ENCODE data around the gene ST3GAL6.

ST3GAL6 gene

GRCh38 chr3:98731720-98732285 lies 31.3 kb upstream of the ST3GAL6 start:
- TF ChIP-seq CTCF (IDR thresholded peaks at IDR 0.05; ENCODE audit: low read depth, low read length): no peak
- H3K9me3 ChIP-seq: no peaks in the 10 kb centered on the region
- peaks cover 5% of the 10 kb centered on the region; the same call in 1 of the 2 replicates for H3K36me3 ChIP-seq
- H3K4me1 ChIP-seq: peaks cover 12% of the 10 kb centered on the region
- H3K27me3 ChIP-seq: no peaks in the 10 kb centered on the region
- peak overlapping the region; percentile 98 for H3K4me3 ChIP-seq (ENCODE audit: low read depth, low read length)
- no peak for DNase-seq

GRCh38 chr3:98732286-98733052 lies 30.7 kb upstream of the ST3GAL6 start:
- Histone ChIP-seq H3K4me3 (ENCODE audit: low read depth, low read length) (peak overlapping the region; percentile 98), H3K9me3 (no peaks in the 10 kb centered on the region), H3K4me1 (peaks cover 12% of the 10 kb centered on the region), H3K27me3 (no peaks in the 10 kb centered on the region), H3K36me3 (peaks cover 10% of the 10 kb centered on the region)
- peak; percentile 79 for DNase-seq
- no peak for TF ChIP-seq CTCF (IDR thresholded peaks at IDR 0.05; ENCODE audit: low read depth, low read length)

- DNase-seq: peak; percentile 74
- peak overlapping the region; percentile 98 for H3K4me3 ChIP-seq (ENCODE audit: low read depth, low read length)
- H3K9me3 ChIP-seq: no peaks in the 10 kb centered on the region
These were observed 29.9 kb upstream of the ST3GAL6 start for GRCh38 chr3:98733053-98733811.

GRCh38 chr3:98733812-98734281 lies 29.3 kb upstream of the ST3GAL6 start:
- peak overlapping the region; percentile 98 for H3K4me3 ChIP-seq (ENCODE audit: low read depth, low read length)
- H3K36me3 ChIP-seq: peaks cover 17% of the 10 kb centered on the region
- H3K9me3 ChIP-seq: no peaks in the 10 kb centered on the region
- no peak for TF ChIP-seq CTCF (IDR thresholded peaks at IDR 0.05; ENCODE audit: low read depth, low read length)
- DNase-seq: peak; percentile 32
- H3K27me3 ChIP-seq: no peaks in the 10 kb centered on the region
- H3K4me1 ChIP-seq: peaks cover 16% of the 10 kb centered on the region

More at GRCh38 chr3:98733053-98733811, 29.9 kb upstream of the ST3GAL6 start:
- Histone ChIP-seq H3K4me1 (peaks cover 12% of the 10 kb centered on the region), H3K27me3 (no peaks in the 10 kb centered on the region), H3K36me3 (peaks cover 11% of the 10 kb centered on the region)
- TF ChIP-seq CTCF (IDR thresholded peaks at IDR 0.05; ENCODE audit: low read depth, low read length): no peak

GRCh38 chr3:98734306-98734705 lies 28.8 kb upstream of the ST3GAL6 start:
- peak overlapping the region; percentile 98 for H3K4me3 ChIP-seq (ENCODE audit: low read depth, low read length)
- no peak for DNase-seq
- no peak for TF ChIP-seq CTCF (IDR thresholded peaks at IDR 0.05; ENCODE audit: low read depth, low read length)

More at GRCh38 chr3:98734306-98734705, 28.8 kb upstream of the ST3GAL6 start:
- no peaks in the 10 kb centered on the region for H3K27me3 ChIP-seq
- peaks cover 17% of the 10 kb centered on the region for H3K36me3 ChIP-seq
- no peaks in the 10 kb centered on the region for H3K9me3 ChIP-seq
- H3K4me1 ChIP-seq: peaks cover 16% of the 10 kb centered on the region

Data from BE2C (cell line).